Measurements from ENCODE around the gene NRBF2.

The NRBF2 gene

DNA sequence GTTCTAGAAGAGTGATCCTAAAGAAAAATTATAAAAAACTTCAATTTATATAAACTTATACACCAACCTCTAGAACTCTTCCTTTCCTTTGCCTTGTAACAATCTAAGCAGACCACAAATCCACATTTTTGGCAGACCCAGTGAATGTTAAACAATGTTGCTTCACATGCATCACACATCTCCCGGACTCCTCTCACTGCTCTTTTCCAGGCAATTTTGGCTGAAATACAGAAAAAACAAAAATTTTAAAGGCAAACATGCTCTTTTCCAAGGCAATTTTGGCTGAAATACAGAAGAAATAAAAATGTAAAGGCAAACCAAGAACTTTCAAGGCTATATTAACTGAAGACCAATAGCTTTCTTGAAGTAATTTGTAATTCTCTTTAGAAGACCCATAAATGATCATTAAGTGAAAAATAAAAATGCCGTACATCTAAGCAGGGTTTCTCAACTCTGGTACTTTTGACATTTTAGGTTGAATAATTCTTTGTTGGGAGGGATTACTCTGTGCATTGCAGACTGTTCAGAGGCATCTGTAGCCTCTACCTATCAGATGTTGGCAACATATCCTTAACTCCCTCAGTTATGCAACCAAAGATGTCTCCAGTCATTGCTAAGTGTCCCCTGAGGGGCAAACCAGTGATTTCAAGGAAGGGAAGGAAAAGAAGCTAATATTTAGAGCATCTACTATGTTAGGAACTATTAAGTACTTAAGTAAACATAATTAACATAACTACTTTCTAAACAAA lies 64.4 kb downstream of the NRBF2 start:
- no peak for TF ChIP-seq CTCF (IDR thresholded peaks at IDR 0.05; ENCODE audit: control insufficient read depth, insufficient read depth, low read depth, low read length, missing control alignments)

GRCh38 chr10:63199716-63200115 lies 66.6 kb downstream of the NRBF2 start:
- H3K4me3 ChIP-seq (ENCODE audit: control insufficient read depth, low read depth, low read length): no peak overlapping the region
- DNase-seq (ENCODE audit: low read depth): no peak
- TF ChIP-seq CTCF (IDR thresholded peaks at IDR 0.05; ENCODE audit: control insufficient read depth, insufficient read depth, low read depth, low read length, missing control alignments): no peak

More for the DNA sequence above, 64.4 kb downstream of the NRBF2 start:
- DNase-seq (ENCODE audit: low read depth): peak; percentile 70
- no peak overlapping the region for H3K4me3 ChIP-seq (ENCODE audit: control insufficient read depth, low read depth, low read length)

GRCh38 chr10:63200431-63200830 lies 67.3 kb downstream of the NRBF2 start:
- DNase-seq (ENCODE audit: low read depth): no peak
- no peak for TF ChIP-seq CTCF (IDR thresholded peaks at IDR 0.05; ENCODE audit: control insufficient read depth, insufficient read depth, low read depth, low read length, missing control alignments)

DNA sequence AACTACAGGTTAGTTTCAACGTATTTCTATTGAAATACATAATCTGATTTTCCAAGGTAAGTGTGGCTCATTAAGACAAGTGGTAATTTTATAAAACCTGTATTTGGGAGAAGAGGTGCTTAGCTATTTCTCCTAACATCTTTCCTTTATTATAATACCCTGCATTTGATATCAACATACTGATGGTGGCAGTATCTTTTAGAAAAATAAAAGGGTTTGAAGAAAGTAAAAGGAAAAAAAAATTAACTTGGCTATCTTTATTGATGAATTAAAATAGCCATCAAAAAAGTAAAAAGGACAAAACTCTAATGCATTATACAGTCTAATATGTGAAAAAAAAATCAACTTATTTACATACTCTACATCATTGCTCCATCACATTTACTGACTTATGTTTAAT lies 68.0 kb downstream of the NRBF2 start:
- TF ChIP-seq CTCF (IDR thresholded peaks at IDR 0.05; ENCODE audit: control insufficient read depth, insufficient read depth, low read depth, low read length, missing control alignments): no peak
- DNase-seq (ENCODE audit: low read depth): no peak
- H3K4me3 ChIP-seq (ENCODE audit: control insufficient read depth, low read depth, low read length): no peak overlapping the region

More at GRCh38 chr10:63200431-63200830, 67.3 kb downstream of the NRBF2 start:
- H3K4me3 ChIP-seq (ENCODE audit: control insufficient read depth, low read depth, low read length): no peak overlapping the region

Measured in AG09309 (cell line).